ENCODE data around the gene COL10A1.

DNA sequence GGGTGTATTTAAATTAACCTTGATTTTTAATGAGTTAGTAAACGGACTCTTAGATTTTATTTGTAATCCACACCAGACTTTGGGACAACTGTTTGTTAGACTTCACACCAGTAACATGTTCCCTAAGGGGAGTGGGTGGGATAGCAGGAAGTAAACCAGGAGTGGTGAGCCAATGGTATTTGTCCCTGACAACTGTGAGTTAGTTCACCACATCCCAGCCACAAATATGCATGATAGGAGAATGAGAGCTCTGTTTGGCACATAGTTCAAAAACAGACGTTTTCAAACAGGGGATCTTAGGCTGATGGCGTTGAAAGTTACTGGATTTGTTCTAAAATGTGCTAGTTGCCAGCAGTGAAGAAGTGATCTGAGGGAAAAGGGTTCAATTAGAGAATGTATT is 18.7 kb upstream of the COL10A1 start:
- TF ChIP-seq, protein P1, sequence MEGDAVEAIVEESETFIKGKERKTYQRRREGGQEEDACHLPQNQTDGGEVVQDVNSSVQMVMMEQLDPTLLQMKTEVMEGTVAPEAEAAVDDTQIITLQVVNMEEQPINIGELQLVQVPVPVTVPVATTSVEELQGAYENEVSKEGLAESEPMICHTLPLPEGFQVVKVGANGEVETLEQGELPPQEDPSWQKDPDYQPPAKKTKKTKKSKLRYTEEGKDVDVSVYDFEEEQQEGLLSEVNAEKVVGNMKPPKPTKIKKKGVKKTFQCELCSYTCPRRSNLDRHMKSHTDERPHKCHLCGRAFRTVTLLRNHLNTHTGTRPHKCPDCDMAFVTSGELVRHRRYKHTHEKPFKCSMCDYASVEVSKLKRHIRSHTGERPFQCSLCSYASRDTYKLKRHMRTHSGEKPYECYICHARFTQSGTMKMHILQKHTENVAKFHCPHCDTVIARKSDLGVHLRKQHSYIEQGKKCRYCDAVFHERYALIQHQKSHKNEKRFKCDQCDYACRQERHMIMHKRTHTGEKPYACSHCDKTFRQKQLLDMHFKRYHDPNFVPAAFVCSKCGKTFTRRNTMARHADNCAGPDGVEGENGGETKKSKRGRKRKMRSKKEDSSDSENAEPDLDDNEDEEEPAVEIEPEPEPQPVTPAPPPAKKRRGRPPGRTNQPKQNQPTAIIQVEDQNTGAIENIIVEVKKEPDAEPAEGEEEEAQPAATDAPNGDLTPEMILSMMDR (IDR thresholded peaks at IDR 0.05; ENCODE audit: borderline replicate concordance, extremely low read depth, low read length, poor library complexity, severe bottlenecking) = no peak
- no peak for TF ChIP-seq EZH2 (IDR thresholded peaks at IDR 0.05; ENCODE audit: borderline replicate concordance, low read depth, low read length, severe bottlenecking)
